HEK293T (cell line): ENCODE results near the gene ANTXR1.

Experiments
- ARNT ChIP-seq: fragments of 450-650 bp; IDR thresholded peaks from 2 replicates; pipeline ENCODE4 v1.6.1; 2017; ENCODE audit warnings: mild to moderate bottlenecking
- BHLHE40 ChIP-seq: fragments of 450-650 bp; IDR thresholded peaks from 2 replicates; pipeline ENCODE4 v1.6.1; 2016; ENCODE audit warnings: mild to moderate bottlenecking, moderate library complexity, borderline replicate concordance
- ELF4 ChIP-seq: fragments of 450-650 bp; IDR thresholded peaks from 2 replicates; pipeline ENCODE4 v1.6.1; 2017; ENCODE audit warnings: antibody characterized with exemption
- FOXA1 ChIP-seq: fragments of 450-650 bp; IDR thresholded peaks from 2 replicates; pipeline ENCODE4 v1.6.1; 2016; ENCODE audit warnings: mild to moderate bottlenecking
- FOXK2 ChIP-seq: fragments of 450-650 bp; IDR thresholded peaks from 2 replicates; pipeline ENCODE4 v1.6.1; 2016; ENCODE audit warnings: mild to moderate bottlenecking
- FOXM1 ChIP-seq: fragments of 450-650 bp; IDR thresholded peaks from 2 replicates; pipeline ENCODE4 v1.6.1; 2017; ENCODE audit warnings: mild to moderate bottlenecking, borderline replicate concordance
- HDGF ChIP-seq: fragments of 450-650 bp; IDR thresholded peaks from 2 replicates; pipeline ENCODE4 v1.6.1; 2017; ENCODE audit warnings: antibody characterized with exemption, borderline replicate concordance
- L3MBTL2 ChIP-seq: fragments of 450-650 bp; conservative IDR thresholded peaks from 2 replicates; pipeline ENCODE4 v1.6.1; 2016; ENCODE audit warnings: mild to moderate bottlenecking
- LEF1 ChIP-seq: fragments of 450-650 bp; IDR thresholded peaks from 2 replicates; pipeline ENCODE4 v1.6.1; 2017; ENCODE audit warnings: mild to moderate bottlenecking, borderline replicate concordance
- PKNOX1 ChIP-seq: fragments of 450-650 bp; IDR thresholded peaks from 2 replicates; pipeline ENCODE4 v1.6.1; 2016
- SP1 ChIP-seq: fragments of 450-650 bp; IDR thresholded peaks from 2 replicates; pipeline ENCODE4 v1.6.1; 2017
- SUZ12 ChIP-seq: fragments of 450-650 bp; IDR thresholded peaks from 2 replicates; pipeline ENCODE4 v1.6.1; 2016; ENCODE audit warnings: mild to moderate bottlenecking
- TARDBP ChIP-seq: fragments of 450-650 bp; IDR thresholded peaks from 2 replicates; pipeline ENCODE4 v1.6.1; 2016
- ZNF384 ChIP-seq: fragments of 450-650 bp; IDR thresholded peaks from 2 replicates; pipeline ENCODE4 v1.6.1; 2016

- no peak for TF ChIP-seq SP1
- TF ChIP-seq BHLHE40: no peak
- TF ChIP-seq SUZ12: no peak
- no peak for TF ChIP-seq ARNT
- TF ChIP-seq FOXK2: no peak
- no peak for TF ChIP-seq TARDBP
- TF ChIP-seq FOXM1: no peak
- no peak for TF ChIP-seq FOXA1
- no peak for TF ChIP-seq HDGF
- TF ChIP-seq ELF4: no peak
- no peak for TF ChIP-seq LEF1
- no peak for TF ChIP-seq PKNOX1
- TF ChIP-seq ZNF384: no peak
- no peak for TF ChIP-seq L3MBTL2
These were observed 44.8 kb upstream of the ANTXR1 start for GRCh38 chr2:68968221-68968620.
